GM12878 (cell line): ENCODE measurements around the gene TOMM20L. TPM values are rescaled to one million over a fixed set of nuclear protein-coding genes. Genes with fewer than 3 reads are reported as not detected.

ENCODE experiments used
- ATAC-seq: fragments of 200-7000 bp; cut with Tn5 transposase; 3 replicates; pipeline ENCODE4 v1.9.1; 2020; ENCODE audit warnings: mild to moderate bottlenecking, moderate library complexity
- BruUV-seq: library from RNA; stranded (reverse); fragments of 400-500 nt; replicated peaks from 2 replicates; lab custom pipeline; 2021; lab: Mats Ljungman, UMichigan
- CTCF ChIA-PET: fragments of 300-600 bp; sonication (Branson Sonifier 250); formaldehyde crosslinking; extraction: SDS; loops from one replicate; lab custom pipeline; 2021; ENCODE audit warnings: inconsistent platforms; lab: Yijun Ruan, JAX
- POLR2A ChIA-PET: fragments of 350-600 bp; formaldehyde crosslinking; extraction: SDS; loops from one replicate; lab custom pipeline; 2021; ENCODE audit warnings: inconsistent platforms; lab: Charles Lee
- RAD21 ChIA-PET: fragments of 300-600 bp; sonication (Branson Sonifier 250); formaldehyde crosslinking; loops from one replicate; lab custom pipeline; 2023; ENCODE audit warnings: antibody characterized with exemption; ENCODE audit not compliant: unreplicated experiment; lab: Charles Lee
- SMC1A ChIA-PET: fragments of 300-600 bp; sonication (Branson Sonifier 250); formaldehyde crosslinking; loops from one replicate; lab custom pipeline; 2023; ENCODE audit not compliant: unreplicated experiment, uncharacterized antibody; lab: Charles Lee
- DNase-seq: peaks from one replicate; pipeline ENCODE4 v3.0.0-alpha.2; 2011; ENCODE audit warnings: low read depth, low spot score
- FAIRE-seq: peaks from 3 replicates; lab custom pipeline; 2011; peaks lifted over from hg19 to GRCh38; lab: Jason Lieb, UNC
- H2AFZ ChIP-seq: 2 replicates; pipeline ENCODE4 v1.6.0; 2011; ENCODE audit warnings: low read depth, low read length, control low read depth; ENCODE audit not compliant: control insufficient read depth
- H3K27ac ChIP-seq: 2 replicates; pipeline ENCODE4 v1.5.1; 2011; ENCODE audit warnings: control low read depth; ENCODE audit not compliant: control insufficient read depth, insufficient read depth
- H3K27me3 ChIP-seq, 2 experiments: replicated peaks in 1 of 2; 2 replicates each; pipeline versions ENCODE4 v1.6.0 to v1.6.1; 2011; ENCODE audit warnings: low read length in 1 of 2; ENCODE audit not compliant: control insufficient read depth in 2 of 2, insufficient read depth in 2 of 2
- H3K36me3 ChIP-seq, 2 experiments: 2 replicates each; pipeline ENCODE4 v1.5.1; 2011; ENCODE audit warnings: low read length in 1 of 2; ENCODE audit not compliant: control insufficient read depth in 2 of 2, insufficient read depth in 2 of 2
- H3K4me1 ChIP-seq: 2 replicates; pipeline ENCODE4 v1.6.1; 2011; ENCODE audit warnings: mild to moderate bottlenecking, low read length, moderate library complexity, mixed read lengths; ENCODE audit not compliant: control insufficient read depth, insufficient read depth
- H3K4me2 ChIP-seq: 2 replicates; pipeline ENCODE4 v1.6.0; 2011; ENCODE audit warnings: control low read depth; ENCODE audit not compliant: control insufficient read depth, insufficient read depth
- H3K4me3 ChIP-seq: fragments of 200-600 bp; sonication (generic); 2 replicates; pipeline ENCODE4 v1.5.1; 2016
- H3K79me2 ChIP-seq: 2 replicates; pipeline ENCODE4 v1.6.0; 2011; ENCODE audit warnings: low read length; ENCODE audit not compliant: control insufficient read depth, insufficient read depth
- H3K9ac ChIP-seq: 2 replicates; pipeline ENCODE4 v1.8.0; 2011; ENCODE audit warnings: low read length, control low read depth, mixed read lengths; ENCODE audit not compliant: control insufficient read depth, insufficient read depth
- H3K9me3 ChIP-seq: replicated peaks from 3 replicates; pipeline ENCODE4 v1.5.1; 2011; ENCODE audit warnings: mild to moderate bottlenecking, low read length; ENCODE audit not compliant: control insufficient read depth, insufficient read depth
- H4K20me1 ChIP-seq: 2 replicates; pipeline ENCODE4 v1.6.0; 2011; ENCODE audit not compliant: control insufficient read depth, insufficient read depth
- HDAC2 ChIP-seq: fragments of 200-600 bp; sonication (generic); IDR thresholded peaks from 2 replicates; pipeline ENCODE4 v1.6.1; 2017
- TBL1XR1 ChIP-seq: IDR thresholded peaks from 2 replicates; pipeline ENCODE4 v1.6.1; 2012; ENCODE audit warnings: low read depth, low read length, improper control_type of control experiment
- WGBS: methylation state at CpG from one replicate; pipeline ENCODE4 v1.1.6; 2016; ENCODE audit warnings: low lambda C conversion rate; ENCODE audit not compliant: insufficient replicate concordance, insufficient coverage; ENCODE audit errors: missing lambda C conversion rate; 5-methylcytosine and 5-hydroxymethylcytosine counted together
- in situ Hi-C: fragments of 300-500 bp; cut with MboI; formaldehyde crosslinking; loops from 9 replicates; pipeline ENCODE4 v1.14.3; 2018; ENCODE audit warnings: mixed read lengths
- intact Hi-C: fragments of 100-400 bp; cut with micrococcal nuclease; formaldehyde crosslinking; loops from one replicate; pipeline ENCODE4 v1.14.2; 2022; ENCODE audit not compliant: unreplicated experiment
- polyA plus RNA-seq, 11 experiments: library from polyadenylated mRNA; depleted of rRNA in 4 of 11; unstranded in 6 of 11; stranded (reverse) in 5 of 11; fragments of >200 nt; fragmentation: Nextera tagmentation in 4 of 11; fragmentation: Illumina TruSeq in 1 of 11; extraction: Ambion mirVana in 4 of 11; extraction: Trizol in 1 of 11; gene quantifications; 1 replicate in 1 of 11; 2 replicates in 10 of 11; pipeline versions ENCODE4 v1.2.1 to v1.2.3, GENCODE V29; 2011 to 2016; ENCODE audit warnings: inconsistent platforms in 2 of 11, missing spikeins in 2 of 11, low read depth in 1 of 11
- total RNA-seq, 4 experiments: library from RNA; depleted of rRNA in 3 of 4; stranded (reverse); fragments of >200 nt in 3 of 4; fragmentation: Illumina TruSeq in 1 of 4; extraction: Trizol in 1 of 4; gene quantifications; 2 replicates each; pipeline versions ENCODE4 v1.2.1 to v1.2.3, GENCODE V29; 2013 to 2021
- TF ChIP-seq, protein P1 (sequence below): fragments of 450-650 bp; IDR thresholded peaks from 2 replicates; pipeline ENCODE4 v1.6.1; 2014; ENCODE audit warnings: mild to moderate bottlenecking
- TF ChIP-seq, protein P2 (sequence below): IDR thresholded peaks from 2 replicates; pipeline ENCODE4 v1.6.1; 2012; ENCODE audit warnings: low read depth, low read length, improper control_type of control experiment
- TF ChIP-seq, protein P3 (sequence below), 3 experiments: IDR thresholded peaks in 2 of 3; conservative IDR thresholded peaks in 1 of 3; 2 replicates each; pipeline ENCODE4 v1.5.1; 2011; ENCODE audit warnings: low read depth in 3 of 3, low read length in 3 of 3, mild to moderate bottlenecking in 3 of 3, control low read depth in 2 of 3, moderate library complexity in 2 of 3, inconsistent platforms in 1 of 3, mixed read lengths in 1 of 3; ENCODE audit not compliant: control insufficient read depth in 2 of 3, insufficient read depth in 1 of 3; ENCODE audit errors: extremely low read depth in 1 of 3

Gene TOMM20L
- total and polyA plus RNA-seq, 10 of the 15 experiments (the other 5 are each of a cell fraction or from before 2014, with no cell fraction given): 0.28 TPM; not detected in 9

DNA sequence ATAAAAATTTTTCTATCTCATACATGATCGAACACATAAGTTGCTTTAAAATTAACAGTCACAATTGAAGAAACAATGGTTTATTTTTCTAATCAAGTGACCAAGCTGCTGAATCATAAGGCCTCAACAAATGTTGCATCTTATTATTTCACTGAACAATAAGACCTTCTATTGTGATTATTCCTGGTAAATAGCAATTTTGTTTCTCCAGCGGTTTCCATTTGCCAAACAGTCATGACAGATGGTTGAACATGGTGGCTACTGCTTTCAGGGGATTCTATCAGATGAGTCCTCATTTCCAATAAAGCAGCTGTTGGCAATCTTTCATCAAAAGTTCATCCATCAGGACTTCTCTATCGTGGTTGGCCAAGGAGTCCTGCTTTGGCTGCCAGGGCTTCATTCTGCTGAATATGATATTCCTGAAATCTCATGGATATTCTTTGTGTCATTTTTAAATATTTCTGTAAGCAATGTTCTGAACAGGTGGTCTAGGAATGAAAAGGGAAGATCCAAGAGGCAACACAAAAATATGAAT, 13.0 kb downstream of the TOMM20L start (continued):
- TF ChIP-seq, protein P1, sequence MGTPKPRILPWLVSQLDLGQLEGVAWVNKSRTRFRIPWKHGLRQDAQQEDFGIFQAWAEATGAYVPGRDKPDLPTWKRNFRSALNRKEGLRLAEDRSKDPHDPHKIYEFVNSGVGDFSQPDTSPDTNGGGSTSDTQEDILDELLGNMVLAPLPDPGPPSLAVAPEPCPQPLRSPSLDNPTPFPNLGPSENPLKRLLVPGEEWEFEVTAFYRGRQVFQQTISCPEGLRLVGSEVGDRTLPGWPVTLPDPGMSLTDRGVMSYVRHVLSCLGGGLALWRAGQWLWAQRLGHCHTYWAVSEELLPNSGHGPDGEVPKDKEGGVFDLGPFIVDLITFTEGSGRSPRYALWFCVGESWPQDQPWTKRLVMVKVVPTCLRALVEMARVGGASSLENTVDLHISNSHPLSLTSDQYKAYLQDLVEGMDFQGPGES: no peak
- no peak for TF ChIP-seq HDAC2
- TF ChIP-seq, protein P2, sequence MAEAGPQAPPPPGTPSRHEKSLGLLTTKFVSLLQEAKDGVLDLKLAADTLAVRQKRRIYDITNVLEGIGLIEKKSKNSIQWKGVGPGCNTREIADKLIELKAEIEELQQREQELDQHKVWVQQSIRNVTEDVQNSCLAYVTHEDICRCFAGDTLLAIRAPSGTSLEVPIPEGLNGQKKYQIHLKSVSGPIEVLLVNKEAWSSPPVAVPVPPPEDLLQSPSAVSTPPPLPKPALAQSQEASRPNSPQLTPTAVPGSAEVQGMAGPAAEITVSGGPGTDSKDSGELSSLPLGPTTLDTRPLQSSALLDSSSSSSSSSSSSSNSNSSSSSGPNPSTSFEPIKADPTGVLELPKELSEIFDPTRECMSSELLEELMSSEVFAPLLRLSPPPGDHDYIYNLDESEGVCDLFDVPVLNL: no peak
- TF ChIP-seq, all 136 proteins: peak for 0

DNA sequence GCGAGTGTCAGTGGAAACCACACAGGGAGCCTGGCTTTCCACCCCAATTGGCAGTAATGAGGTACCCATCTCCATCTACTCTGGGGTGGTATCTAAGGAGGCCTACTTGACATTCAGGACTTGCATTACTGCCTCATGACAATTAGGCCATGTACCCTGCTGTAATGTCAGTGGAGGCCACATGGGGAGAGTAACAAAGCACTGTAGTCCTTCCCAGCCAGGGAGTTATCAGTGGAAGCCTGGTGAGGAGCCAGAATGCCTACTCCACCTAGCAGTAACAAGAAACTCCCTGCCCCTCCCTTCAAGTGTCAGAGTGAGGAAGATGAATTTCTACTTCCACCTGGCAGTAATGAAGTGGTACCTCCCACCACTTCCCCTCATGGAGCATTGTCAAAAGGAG, 19.1 kb downstream of the TOMM20L start:
- WGBS: 31% methylated on average over 1 of the region's 1 CpG
- DNase-seq: no peak
- Histone ChIP-seq H3K9ac (no peak overlapping the region), H3K36me3 (peaks cover 6 to 16% of the 10 kb centered on the region in 2 experiments), H3K4me3 (no peak overlapping the region), H3K4me1 (no peaks in the 10 kb centered on the region), H3K4me2 (peak overlapping the region; percentile 35; the same call in 1 of the 2 replicates), H3K79me2 (peaks cover 4% of the 10 kb centered on the region), H2AFZ (no peak overlapping the region), H3K27me3 (no peaks in the 10 kb centered on the region), H4K20me1 (no peaks in the 10 kb centered on the region; the same call in 1 of the 2 replicates), H3K9me3 (peaks cover 3% of the 10 kb centered on the region; the same call in 2 of the 3 replicates), H3K27ac (no peak overlapping the region)
- intact Hi-C loops: no loop called here
- FAIRE-seq: peak; percentile 27
- ATAC-seq: peak; percentile 75
- TF ChIP-seq TBL1XR1: no peak
- TF ChIP-seq, protein P3, sequence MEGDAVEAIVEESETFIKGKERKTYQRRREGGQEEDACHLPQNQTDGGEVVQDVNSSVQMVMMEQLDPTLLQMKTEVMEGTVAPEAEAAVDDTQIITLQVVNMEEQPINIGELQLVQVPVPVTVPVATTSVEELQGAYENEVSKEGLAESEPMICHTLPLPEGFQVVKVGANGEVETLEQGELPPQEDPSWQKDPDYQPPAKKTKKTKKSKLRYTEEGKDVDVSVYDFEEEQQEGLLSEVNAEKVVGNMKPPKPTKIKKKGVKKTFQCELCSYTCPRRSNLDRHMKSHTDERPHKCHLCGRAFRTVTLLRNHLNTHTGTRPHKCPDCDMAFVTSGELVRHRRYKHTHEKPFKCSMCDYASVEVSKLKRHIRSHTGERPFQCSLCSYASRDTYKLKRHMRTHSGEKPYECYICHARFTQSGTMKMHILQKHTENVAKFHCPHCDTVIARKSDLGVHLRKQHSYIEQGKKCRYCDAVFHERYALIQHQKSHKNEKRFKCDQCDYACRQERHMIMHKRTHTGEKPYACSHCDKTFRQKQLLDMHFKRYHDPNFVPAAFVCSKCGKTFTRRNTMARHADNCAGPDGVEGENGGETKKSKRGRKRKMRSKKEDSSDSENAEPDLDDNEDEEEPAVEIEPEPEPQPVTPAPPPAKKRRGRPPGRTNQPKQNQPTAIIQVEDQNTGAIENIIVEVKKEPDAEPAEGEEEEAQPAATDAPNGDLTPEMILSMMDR (IDR thresholded peaks at IDR 0.05 in 2 of 3, conservative IDR thresholded peaks at IDR 0.05 in 1 of 3; ENCODE audit: control insufficient read depth in 2 of 3, extremely low read depth in 1 of 3, insufficient read depth in 1 of 3, low read depth in 3 of 3, low read length in 3 of 3): 0 out of 6 replicates have a peak, but pooled peaks of 2 of the 3 experiments have one; percentile 7 to 15
- BruUV-seq: TSS peak; percentile 13
- in situ Hi-C loops: no loop called here
- ChIA-PET RAD21 (no interaction called here), SMC1A (no interaction called here), CTCF (no interaction called here), POLR2A (no interaction called here)
